ENCODE data around the gene ASCL5. TPM values are rescaled to one million over a fixed set of nuclear protein-coding genes. Genes with fewer than 3 reads are reported as not detected.

Gene ASCL5
- total and polyA plus RNA-seq, 4 experiments from 2014 or later, result 0.30 TPM; not detected in 3

- CTCF ChIA-PET (ENCODE audit: partially characterized antibody), result interaction anchor here (0.6 to 0.9 kb wide), 2 partner anchors 32 to 518 kb away, joined by 3 read pairs; no protein-coding TSS in a partner anchor
- no peaks in the 10 kb centered on the region for H3K27me3 Mint-ChIP-seq
- POLR2A ChIA-PET (ENCODE audit: partially characterized antibody), result no interaction called here
Measured at GRCh38 chr1:201140235-201140940, 13.4 kb upstream of the ASCL5 start.

GRCh38 chr1:201139756-201140155 lies 12.8 kb upstream of the ASCL5 start:
- Histone ChIP-seq H3K4me3 (ENCODE audit: low read length in 2 of 2) (no peak overlapping the region), H3K36me3 (ENCODE audit: insufficient read depth, low read length) (peaks cover 17% of the 10 kb centered on the region), H3K27ac (ENCODE audit: low read depth, low read length) (no peak overlapping the region), H3K9me3 (ENCODE audit: control insufficient read depth in 1 of 2, low read length in 2 of 2) (no peaks in the 10 kb centered on the region), H3K27me3 (ENCODE audit: insufficient read depth, low read length) (no peaks in the 10 kb centered on the region), H3K4me1 (ENCODE audit: insufficient read depth, low read length) (no peaks in the 10 kb centered on the region)
- Mint-ChIP-seq H3K27me3 (no peaks in the 10 kb centered on the region), H3K36me3 (peaks cover 35 to 68% of the 10 kb centered on the region in 2 donors), H3K4me3 (no peak overlapping the region), H3K4me1 (no peaks in the 10 kb centered on the region), H3K9me3 (no peaks in the 10 kb centered on the region), H3K27ac (peak overlapping the region in 1 of 7 donors; percentile 66)
- no peak for DNase-seq
- ChIA-PET POLR2A (ENCODE audit: partially characterized antibody) (no interaction called here), CTCF (ENCODE audit: partially characterized antibody) (interaction anchor here (0.6 kb wide), 1 partner anchor 517 kb away, joined by 3 read pairs; no protein-coding TSS in a partner anchor)
- intact Hi-C loops (cut with micrococcal nuclease), result no loop called here

More at GRCh38 chr1:201140235-201140940, 13.4 kb upstream of the ASCL5 start:
- H3K27ac Mint-ChIP-seq, result peak overlapping the region in 1 of 7 donors; percentile 66
- Histone ChIP-seq H3K4me3 (ENCODE audit: low read length in 2 of 2) (no peak overlapping the region), H3K27me3 (ENCODE audit: insufficient read depth, low read length) (no peaks in the 10 kb centered on the region), H3K27ac (ENCODE audit: low read depth, low read length) (no peak overlapping the region), H3K36me3 (ENCODE audit: insufficient read depth, low read length) (peaks cover 17% of the 10 kb centered on the region), H3K9me3 (ENCODE audit: control insufficient read depth in 1 of 2, low read length in 2 of 2) (no peaks in the 10 kb centered on the region), H3K4me1 (ENCODE audit: insufficient read depth, low read length) (no peaks in the 10 kb centered on the region)
- no peaks in the 10 kb centered on the region for H3K4me1 Mint-ChIP-seq
- no peak overlapping the region for H3K4me3 Mint-ChIP-seq
- DNase-seq, result no peak
- peaks cover 42 to 70% of the 10 kb centered on the region in 2 donors for H3K36me3 Mint-ChIP-seq
- intact Hi-C loops (cut with micrococcal nuclease), result no loop called here
- H3K9me3 Mint-ChIP-seq, result no peaks in the 10 kb centered on the region

DNA sequence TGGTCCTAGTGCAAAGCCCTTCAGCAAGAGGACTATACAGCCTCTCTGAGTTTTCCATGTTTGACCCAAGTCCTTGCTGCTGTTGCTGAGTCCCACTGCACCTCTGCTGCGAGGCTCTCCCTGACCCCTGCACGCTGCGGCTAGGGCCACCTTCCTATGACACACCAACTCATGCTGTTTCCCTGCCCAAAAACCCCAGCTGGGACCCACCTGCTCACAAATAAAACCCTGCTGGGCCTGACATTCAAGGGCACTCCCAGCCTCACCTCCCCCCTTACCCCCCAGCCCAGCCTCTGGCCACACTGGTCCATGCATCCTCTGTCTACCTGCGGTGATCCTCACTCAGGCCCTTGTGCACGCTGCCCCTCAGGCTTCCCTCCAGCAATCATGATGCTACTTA lies 12.3 kb upstream of the ASCL5 start:
- Mint-ChIP-seq H3K27ac (peak overlapping the region in 2 of 7 donors; percentile 26 to 80), H3K4me3 (no peak overlapping the region), H3K9me3 (no peaks in the 10 kb centered on the region), H3K27me3 (no peaks in the 10 kb centered on the region), H3K4me1 (no peaks in the 10 kb centered on the region), H3K36me3 (peaks cover 34 to 68% of the 10 kb centered on the region in 2 donors)
- Histone ChIP-seq H3K27me3 (ENCODE audit: insufficient read depth, low read length) (no peaks in the 10 kb centered on the region), H3K27ac (ENCODE audit: low read depth, low read length) (no peak overlapping the region), H3K4me3 (ENCODE audit: low read length in 2 of 2) (no peak overlapping the region), H3K4me1 (ENCODE audit: insufficient read depth, low read length) (no peaks in the 10 kb centered on the region), H3K36me3 (ENCODE audit: insufficient read depth, low read length) (peaks cover 15% of the 10 kb centered on the region), H3K9me3 (ENCODE audit: control insufficient read depth in 1 of 2, low read length in 2 of 2) (no peaks in the 10 kb centered on the region)
- DNase-seq, result no peak
- intact Hi-C loops (cut with micrococcal nuclease), result no loop called here
- ChIA-PET CTCF (ENCODE audit: partially characterized antibody) (no interaction called here), POLR2A (ENCODE audit: partially characterized antibody) (no interaction called here)

GRCh38 chr1:201138311-201138840 lies 11.4 kb upstream of the ASCL5 start:
- Histone ChIP-seq H3K4me3 (ENCODE audit: low read length in 2 of 2) (no peak overlapping the region), H3K9me3 (ENCODE audit: control insufficient read depth in 1 of 2, low read length in 2 of 2) (no peaks in the 10 kb centered on the region), H3K27ac (ENCODE audit: low read depth, low read length) (no peak overlapping the region), H3K4me1 (ENCODE audit: insufficient read depth, low read length) (no peaks in the 10 kb centered on the region), H3K36me3 (ENCODE audit: insufficient read depth, low read length) (peaks cover 6% of the 10 kb centered on the region), H3K27me3 (ENCODE audit: insufficient read depth, low read length) (no peaks in the 10 kb centered on the region)
- no peak for DNase-seq
- Mint-ChIP-seq H3K4me3 (no peak overlapping the region), H3K36me3 (peaks cover 25 to 64% of the 10 kb centered on the region in 2 donors), H3K4me1 (no peaks in the 10 kb centered on the region), H3K27me3 (no peaks in the 10 kb centered on the region), H3K9me3 (no peaks in the 10 kb centered on the region), H3K27ac (peak overlapping the region in 1 of 7 donors; percentile 63)
- ChIA-PET CTCF (ENCODE audit: partially characterized antibody) (interaction anchor here (1.0 to 1.4 kb wide), 2 partner anchors 19 to 24 kb away, joined by 3 to 4 read pairs; no protein-coding TSS in a partner anchor), POLR2A (ENCODE audit: partially characterized antibody) (no interaction called here)
- intact Hi-C loops (cut with micrococcal nuclease), result no loop called here

- H3K36me3 Mint-ChIP-seq, result peaks cover 19 to 60% of the 10 kb centered on the region in 2 donors
- DNase-seq, result no peak
- ChIA-PET CTCF (ENCODE audit: partially characterized antibody) (interaction anchor here (1.0 to 2.2 kb wide), 3 partner anchors 18 to 23 kb away, joined by 3 to 8 read pairs (median 4); no protein-coding TSS in a partner anchor), POLR2A (ENCODE audit: partially characterized antibody) (no interaction called here)
- no peaks in the 10 kb centered on the region for H3K4me1 Mint-ChIP-seq
- H3K9me3 Mint-ChIP-seq, result peaks cover 0 to 2% (median 0%) of the 10 kb centered on the region in 8 donors
- Histone ChIP-seq H3K36me3 (ENCODE audit: insufficient read depth, low read length) (peaks cover 3% of the 10 kb centered on the region), H3K4me3 (ENCODE audit: low read length in 2 of 2) (no peak overlapping the region), H3K4me1 (ENCODE audit: insufficient read depth, low read length) (no peaks in the 10 kb centered on the region), H3K27me3 (ENCODE audit: insufficient read depth, low read length) (no peaks in the 10 kb centered on the region), H3K27ac (ENCODE audit: low read depth, low read length) (no peak overlapping the region), H3K9me3 (ENCODE audit: control insufficient read depth in 1 of 2, low read length in 2 of 2) (no peaks in the 10 kb centered on the region)
- intact Hi-C loops (cut with micrococcal nuclease), result no loop called here
- H3K27ac Mint-ChIP-seq, result peak overlapping the region in 2 of 7 donors; percentile 63 to 68
- H3K27me3 Mint-ChIP-seq, result no peaks in the 10 kb centered on the region
- no peak overlapping the region for H3K4me3 Mint-ChIP-seq
Measured at GRCh38 chr1:201137579-201138310, 10.8 kb upstream of the ASCL5 start.

DNA sequence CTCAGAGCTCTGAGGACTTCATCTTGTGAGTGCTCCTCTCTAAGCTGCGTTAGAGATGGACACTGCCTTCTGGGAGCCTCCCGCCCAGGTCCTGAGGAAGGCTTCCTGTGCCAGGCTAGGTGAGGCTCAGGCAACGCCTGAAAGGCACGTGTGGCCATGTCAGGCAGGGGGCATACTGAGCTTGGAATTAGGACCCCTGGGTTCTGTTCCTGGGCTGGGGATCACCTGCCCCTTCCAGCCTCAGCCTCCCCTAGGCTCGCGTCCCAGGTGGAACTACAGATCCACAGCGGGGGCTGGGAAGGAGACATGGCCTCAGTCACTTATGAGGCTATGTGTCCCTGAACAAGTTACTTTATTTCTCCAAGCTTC lies 10.0 kb upstream of the ASCL5 start:
- Mint-ChIP-seq H3K27ac (no peak overlapping the region), H3K4me3 (no peak overlapping the region), H3K36me3 (peaks cover 15 to 53% of the 10 kb centered on the region in 2 donors), H3K4me1 (no peaks in the 10 kb centered on the region), H3K27me3 (no peaks in the 10 kb centered on the region), H3K9me3 (peaks cover 0 to 4% (median 0%) of the 10 kb centered on the region in 8 donors)
- Histone ChIP-seq H3K9me3 (ENCODE audit: control insufficient read depth in 1 of 2, low read length in 2 of 2) (no peaks in the 10 kb centered on the region), H3K4me1 (ENCODE audit: insufficient read depth, low read length) (no peaks in the 10 kb centered on the region), H3K27me3 (ENCODE audit: insufficient read depth, low read length) (no peaks in the 10 kb centered on the region), H3K4me3 (ENCODE audit: low read length in 2 of 2) (no peak overlapping the region), H3K27ac (ENCODE audit: low read depth, low read length) (no peak overlapping the region), H3K36me3 (ENCODE audit: insufficient read depth, low read length) (peaks cover 3% of the 10 kb centered on the region)
- intact Hi-C loops (cut with micrococcal nuclease), result no loop called here
- CTCF ChIA-PET (ENCODE audit: partially characterized antibody), result interaction anchor here (2.2 kb wide), 1 partner anchor 18 kb away, joined by 8 read pairs; no protein-coding TSS in a partner anchor
- POLR2A ChIA-PET (ENCODE audit: partially characterized antibody), result no interaction called here
- no peak for DNase-seq

All from CD4-positive, alpha-beta memory T cell (primary cell).